Nephron progenitor cell (in vitro differentiated cells): ENCODE measurements around the gene SLC22A9.
"Not testable (repeated sequence)": the region's sequence is repeated elsewhere in the genome, so short reads cannot be mapped to it uniquely, and the experiment has no call there.

ENCODE experiments used
- DNase-seq: peaks from one replicate; pipeline ENCODE4 v3.0.0; 2021
- H3K27ac Mint-ChIP-seq: 2 replicates; pipeline ENCODE4 v1.8.0; 2021; ENCODE audit warnings: mild to moderate bottlenecking, moderate library complexity, mixed read lengths
- H3K27me3 Mint-ChIP-seq: 2 replicates; pipeline ENCODE4 v1.8.0; 2021; ENCODE audit warnings: mild to moderate bottlenecking, low read depth, mixed read lengths; ENCODE audit not compliant: poor library complexity
- H3K36me3 Mint-ChIP-seq: 2 replicates; pipeline ENCODE4 v1.8.0; 2021; ENCODE audit warnings: low read depth, mixed read lengths
- H3K4me1 Mint-ChIP-seq: 2 replicates; pipeline ENCODE4 v1.8.0; 2021; ENCODE audit warnings: mixed read lengths
- H3K4me3 Mint-ChIP-seq: 2 replicates; pipeline ENCODE4 v1.8.0; 2021; ENCODE audit warnings: mild to moderate bottlenecking, moderate library complexity, mixed read lengths
- H3K9me3 Mint-ChIP-seq: 2 replicates; pipeline ENCODE4 v1.8.0; 2021; ENCODE audit warnings: mild to moderate bottlenecking, moderate library complexity, mixed read lengths
- CTCF ChIP-seq: fragments of 200-600 bp; sonication (generic); IDR thresholded peaks from 2 replicates; pipeline ENCODE4 v1.5.0; 2021; ENCODE audit warnings: antibody characterized with exemption

The SLC22A9 gene

GRCh38 chr11:63404161-63404935 lies 34.8 kb downstream of the SLC22A9 start:
- no peak for DNase-seq
- Mint-ChIP-seq H3K36me3 (no peaks in the 10 kb centered on the region), H3K4me1 (no peaks in the 10 kb centered on the region), H3K27ac (no peak overlapping the region), H3K4me3 (no peak overlapping the region), H3K9me3 (no peaks in the 10 kb centered on the region), H3K27me3 (no peaks in the 10 kb centered on the region)
- TF ChIP-seq CTCF, result no peak

GRCh38 chr11:63405114-63405513 lies 35.5 kb downstream of the SLC22A9 start:
- Mint-ChIP-seq H3K9me3 (no peaks in the 10 kb centered on the region), H3K36me3 (no peaks in the 10 kb centered on the region), H3K27me3 (no peaks in the 10 kb centered on the region), H3K4me3 (no peak overlapping the region), H3K4me1 (no peaks in the 10 kb centered on the region), H3K27ac (no peak overlapping the region)
- no peak for DNase-seq
- TF ChIP-seq CTCF, result no peak

- Mint-ChIP-seq H3K27ac (no peak overlapping the region), H3K9me3 (no peaks in the 10 kb centered on the region), H3K4me3 (no peak overlapping the region), H3K4me1 (no peaks in the 10 kb centered on the region), H3K36me3 (no peaks in the 10 kb centered on the region), H3K27me3 (no peaks in the 10 kb centered on the region)
- TF ChIP-seq CTCF, result no peak
- no peak for DNase-seq
Measured at GRCh38 chr11:63406458-63406857, 36.9 kb downstream of the SLC22A9 start.

- no peak for DNase-seq
- no peak for TF ChIP-seq CTCF
- Mint-ChIP-seq H3K9me3 (peaks cover 36% of the 10 kb centered on the region), H3K27me3 (no peaks in the 10 kb centered on the region), H3K36me3 (peaks cover 5% of the 10 kb centered on the region), H3K4me1 (no peaks in the 10 kb centered on the region), H3K27ac (no peak overlapping the region), H3K4me3 (no peak overlapping the region)
Measured at GRCh38 chr11:63417174-63417852, 47.7 kb downstream of the SLC22A9 start.

GRCh38 chr11:63427971-63428508 lies 58.5 kb downstream of the SLC22A9 start:
- no peak overlapping the region for H3K27ac Mint-ChIP-seq
- H3K4me1 Mint-ChIP-seq, result no peaks in the 10 kb centered on the region
- H3K4me3 Mint-ChIP-seq, result no peak overlapping the region
- TF ChIP-seq CTCF, result no peak
- DNase-seq, result no peak
- H3K9me3 Mint-ChIP-seq, result peaks cover 32% of the 10 kb centered on the region
- H3K36me3 Mint-ChIP-seq, result no peaks in the 10 kb centered on the region
- H3K27me3 Mint-ChIP-seq, result peaks cover 7% of the 10 kb centered on the region

- H3K27me3 Mint-ChIP-seq, H3K4me3 Mint-ChIP-seq, H3K27ac Mint-ChIP-seq, DNase-seq: not testable (repeated sequence)
- Mint-ChIP-seq H3K9me3 (peaks cover 57% of the 10 kb centered on the region), H3K4me1 (peaks cover 13% of the 10 kb centered on the region), H3K36me3 (peaks cover 11% of the 10 kb centered on the region)
Measured at GRCh38 chr11:63430731-63431130, 61.1 kb downstream of the SLC22A9 start.

- Mint-ChIP-seq H3K4me1 (peaks cover 13% of the 10 kb centered on the region), H3K9me3 (peaks cover 60% of the 10 kb centered on the region), H3K36me3 (peaks cover 11% of the 10 kb centered on the region)
- not testable (repeated sequence) for H3K4me3 Mint-ChIP-seq, DNase-seq, H3K27me3 Mint-ChIP-seq, H3K27ac Mint-ChIP-seq
Measured at GRCh38 chr11:63435351-63435750, 65.8 kb downstream of the SLC22A9 start.

GRCh38 chr11:63435831-63436230 lies 66.2 kb downstream of the SLC22A9 start:
- Mint-ChIP-seq H3K4me1 (peaks cover 13% of the 10 kb centered on the region), H3K9me3 (peaks cover 56% of the 10 kb centered on the region), H3K36me3 (peaks cover 11% of the 10 kb centered on the region)
- not testable (repeated sequence) for H3K27ac Mint-ChIP-seq, H3K4me3 Mint-ChIP-seq, DNase-seq, H3K27me3 Mint-ChIP-seq
